ACC112 (cell line): ENCODE measurements around the gene TMPRSS9.
A peak's percentile ranks its signal among the peaks of the same experiment; 100 is the strongest.

Source experiments
- H2AFZ ChIP-seq: fragments of 200-600 bp; sonication (generic); one replicate; pipeline ENCODE4 v1.6.0; 2017; ENCODE audit warnings: antibody characterized with exemption, low read length; ENCODE audit not compliant: unreplicated experiment
- H3K27ac ChIP-seq: fragments of 200-600 bp; sonication (generic); 2 replicates; pipeline ENCODE4 v1.5.1; 2014; ENCODE audit warnings: low read depth, mild to moderate bottlenecking, antibody characterized with exemption, low read length, moderate library complexity
- H3K27me3 ChIP-seq: fragments of 200-600 bp; sonication (generic); 2 replicates; pipeline ENCODE4 v1.6.1; 2014; ENCODE audit warnings: mild to moderate bottlenecking, antibody characterized with exemption, low read length, moderate library complexity, mixed read lengths; ENCODE audit not compliant: insufficient read depth
- H3K36me3 ChIP-seq: fragments of 200-600 bp; sonication (generic); 2 replicates; pipeline ENCODE4 v1.6.1; 2016; ENCODE audit warnings: mild to moderate bottlenecking, antibody characterized with exemption, low read length, moderate library complexity, mixed read lengths; ENCODE audit not compliant: insufficient read depth
- H3K4me1 ChIP-seq: fragments of 200-600 bp; sonication (generic); one replicate; pipeline ENCODE4 v1.6.1; 2016; ENCODE audit warnings: low read length, mixed read lengths; ENCODE audit not compliant: insufficient read depth, unreplicated experiment, control insufficient read depth
- H3K4me3 ChIP-seq: fragments of 200-600 bp; sonication (generic); 2 replicates; pipeline ENCODE4 v1.5.1; 2014; ENCODE audit warnings: mild to moderate bottlenecking, low read depth, low read length
- H3K79me2 ChIP-seq: fragments of 200-600 bp; sonication (generic); one replicate; pipeline ENCODE4 v1.6.0; 2016; ENCODE audit warnings: low read length; ENCODE audit not compliant: control insufficient read depth, unreplicated experiment, insufficient read depth

The TMPRSS9 gene

DNA sequence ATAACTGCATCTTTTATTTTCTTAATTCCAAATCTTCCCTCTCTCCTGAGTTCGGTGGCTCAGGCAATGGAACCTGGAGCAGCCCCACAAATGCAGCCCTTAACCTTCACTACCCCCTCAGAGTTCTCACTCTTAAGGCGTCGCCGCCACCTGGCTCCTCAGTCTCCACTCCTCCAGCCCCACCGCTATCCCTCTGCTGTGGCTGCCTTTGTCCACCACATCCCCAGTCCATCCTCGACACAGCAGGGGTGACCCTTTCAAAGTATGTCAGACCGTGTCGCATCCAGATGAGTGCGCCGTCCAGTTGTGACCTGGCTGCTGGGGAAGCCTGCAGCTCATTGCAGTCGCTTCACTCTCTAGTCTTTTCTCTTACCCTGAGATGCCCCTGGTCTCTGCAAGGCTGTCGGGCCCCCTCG, 30.6 kb upstream of the TMPRSS9 start:
- Histone ChIP-seq H3K27me3 (no peaks in the 10 kb centered on the region), H3K79me2 (peaks cover 43% of the 10 kb centered on the region), H2AFZ (no peak overlapping the region), H3K4me1 (peaks cover 10% of the 10 kb centered on the region), H3K4me3 (peak overlapping the region; percentile 99), H3K27ac (no peak overlapping the region), H3K36me3 (no peaks in the 10 kb centered on the region)

- peaks cover 43% of the 10 kb centered on the region for H3K79me2 ChIP-seq
- no peak overlapping the region for H2AFZ ChIP-seq
- H3K36me3 ChIP-seq: no peaks in the 10 kb centered on the region
- H3K27ac ChIP-seq: no peak overlapping the region
- peaks cover 10% of the 10 kb centered on the region for H3K4me1 ChIP-seq
- H3K27me3 ChIP-seq: no peaks in the 10 kb centered on the region
- no peak overlapping the region for H3K4me3 ChIP-seq
Measured at GRCh38 chr19:2330255-2330631, 29.8 kb upstream of the TMPRSS9 start.

DNA sequence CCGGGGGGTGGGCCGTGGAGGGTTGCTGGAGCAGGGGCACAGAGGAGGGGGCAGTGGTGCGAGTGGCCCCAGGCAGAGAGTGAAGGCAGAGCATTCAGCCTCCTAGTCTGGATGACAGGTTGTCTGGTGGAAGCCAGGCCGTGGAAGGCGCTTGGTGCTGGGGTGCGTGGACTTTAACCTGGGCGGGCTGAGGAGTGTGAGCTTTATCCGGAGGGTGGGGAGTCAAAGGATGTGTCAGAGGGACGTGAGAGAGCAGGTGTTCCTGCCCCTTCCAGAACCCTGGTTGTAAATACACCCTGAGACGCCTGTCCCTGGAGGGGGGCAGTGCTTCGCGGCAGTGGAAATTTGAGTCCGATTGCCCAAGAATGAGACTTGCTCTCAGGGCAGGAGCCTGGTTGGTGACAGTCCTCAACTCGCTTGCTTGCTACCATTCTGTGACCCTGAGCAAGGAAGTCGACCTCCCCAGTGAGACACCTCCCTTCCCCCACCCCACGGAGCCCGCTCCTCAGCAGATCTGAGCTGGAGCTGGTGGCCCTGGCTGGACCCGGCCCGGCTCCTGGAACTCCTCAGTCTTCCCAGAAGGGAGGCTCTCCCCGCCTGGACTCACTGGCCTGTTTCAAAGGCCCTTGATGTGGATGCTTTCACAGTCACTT, 29.3 kb upstream of the TMPRSS9 start:
- no peaks in the 10 kb centered on the region for H3K27me3 ChIP-seq
- H3K27ac ChIP-seq: no peak overlapping the region
- no peaks in the 10 kb centered on the region for H3K36me3 ChIP-seq
- peaks cover 10% of the 10 kb centered on the region for H3K4me1 ChIP-seq
- H2AFZ ChIP-seq: no peak overlapping the region
- no peak overlapping the region for H3K4me3 ChIP-seq
- H3K79me2 ChIP-seq: peaks cover 46% of the 10 kb centered on the region

- Histone ChIP-seq H3K27me3 (no peaks in the 10 kb centered on the region), H3K4me1 (peaks cover 8% of the 10 kb centered on the region), H3K36me3 (no peaks in the 10 kb centered on the region), H2AFZ (no peak overlapping the region), H3K27ac (no peak overlapping the region), H3K4me3 (no peak overlapping the region), H3K79me2 (peaks cover 48% of the 10 kb centered on the region)
Measured at GRCh38 chr19:2331601-2332246, 28.3 kb upstream of the TMPRSS9 start.

GRCh38 chr19:2332341-2333026, 27.6 kb upstream of the TMPRSS9 start:
- H3K79me2 ChIP-seq: peaks cover 40% of the 10 kb centered on the region
- no peak overlapping the region for H2AFZ ChIP-seq
- H3K4me1 ChIP-seq: peaks cover 6% of the 10 kb centered on the region

DNA sequence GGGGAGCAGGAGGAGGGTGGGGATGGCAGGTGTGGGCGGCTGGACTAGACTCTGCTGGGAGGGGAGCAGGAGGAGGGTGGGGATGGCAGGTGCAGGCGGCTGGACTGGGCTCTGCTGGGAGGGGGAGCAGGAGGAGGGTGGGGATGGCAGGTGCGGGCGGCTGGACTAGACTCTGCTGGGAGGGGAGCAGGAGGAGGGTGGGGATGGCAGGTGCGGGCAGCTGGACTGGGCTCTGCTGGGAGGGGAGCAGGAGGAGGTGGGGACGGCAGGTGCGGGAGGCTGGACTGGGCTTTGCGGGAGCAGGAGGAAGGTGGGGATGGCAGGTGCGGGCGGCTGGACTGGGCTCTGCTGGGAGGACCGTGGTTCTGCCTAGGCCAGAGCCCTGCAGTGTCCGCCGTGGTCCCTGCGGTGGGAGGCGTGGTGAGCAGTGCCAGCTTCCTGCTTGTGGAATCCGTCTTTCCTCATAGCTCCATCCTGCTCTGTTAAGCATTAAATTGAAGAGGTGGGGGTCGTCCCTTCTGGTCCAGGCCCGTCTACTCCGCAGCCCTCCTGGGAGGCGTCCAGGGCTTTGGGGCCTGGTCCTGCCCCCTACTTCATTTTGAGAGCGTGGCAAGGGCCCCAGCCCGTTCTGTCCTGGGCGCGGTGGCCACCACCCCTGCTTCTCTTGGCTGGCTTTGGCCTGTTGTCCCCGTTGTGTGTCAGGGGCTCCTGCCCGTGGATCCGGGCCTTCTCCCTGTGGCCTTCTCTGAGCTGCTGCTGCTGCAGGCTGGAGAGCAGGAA, 26.8 kb upstream of the TMPRSS9 start:
- Histone ChIP-seq H3K36me3 (no peaks in the 10 kb centered on the region), H3K79me2 (peaks cover 39% of the 10 kb centered on the region)

More at GRCh38 chr19:2332341-2333026, 27.6 kb upstream of the TMPRSS9 start:
- no peaks in the 10 kb centered on the region for H3K36me3 ChIP-seq
- no peak overlapping the region for H3K27ac ChIP-seq
- H3K4me3 ChIP-seq: no peak overlapping the region
- no peaks in the 10 kb centered on the region for H3K27me3 ChIP-seq

GRCh38 chr19:2333807-2334211, 26.3 kb upstream of the TMPRSS9 start:
- H3K27ac ChIP-seq: no peak overlapping the region
- H3K4me3 ChIP-seq: no peak overlapping the region
- H3K79me2 ChIP-seq: peaks cover 39% of the 10 kb centered on the region

More for the DNA sequence above, 26.8 kb upstream of the TMPRSS9 start:
- H3K4me3 ChIP-seq: no peak overlapping the region
- no peak overlapping the region for H3K27ac ChIP-seq
- peaks cover 6% of the 10 kb centered on the region for H3K4me1 ChIP-seq
- H2AFZ ChIP-seq: no peak overlapping the region
- no peaks in the 10 kb centered on the region for H3K27me3 ChIP-seq

DNA sequence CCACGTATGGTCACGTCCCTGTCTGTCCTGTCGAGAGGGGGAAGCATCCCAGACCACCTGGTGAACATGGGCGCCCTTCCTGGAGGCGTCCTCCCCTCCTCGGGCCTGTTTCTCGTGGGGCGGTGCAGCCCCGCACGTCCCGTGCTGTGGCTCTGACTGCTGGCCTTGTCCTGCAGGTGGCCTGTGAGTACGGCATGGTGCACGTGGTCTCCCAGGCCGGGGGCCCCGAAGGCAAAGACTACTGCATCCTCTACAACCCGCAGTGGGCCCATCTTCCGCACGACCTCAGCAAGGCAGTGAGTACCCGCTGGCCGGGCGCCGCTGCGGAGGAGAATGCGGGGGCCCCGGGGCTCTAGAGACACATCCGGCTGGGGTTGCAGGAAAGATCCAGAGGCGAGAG, 25.6 kb upstream of the TMPRSS9 start:
- H3K79me2 ChIP-seq: peaks cover 35% of the 10 kb centered on the region
- H3K4me3 ChIP-seq: no peak overlapping the region
- H2AFZ ChIP-seq: no peak overlapping the region
- peaks cover 4% of the 10 kb centered on the region for H3K4me1 ChIP-seq
- H3K27me3 ChIP-seq: no peaks in the 10 kb centered on the region
- no peaks in the 10 kb centered on the region for H3K36me3 ChIP-seq
- H3K27ac ChIP-seq: no peak overlapping the region

More at GRCh38 chr19:2333807-2334211, 26.3 kb upstream of the TMPRSS9 start:
- no peaks in the 10 kb centered on the region for H3K36me3 ChIP-seq
- H3K4me1 ChIP-seq: peaks cover 6% of the 10 kb centered on the region
- H3K27me3 ChIP-seq: no peaks in the 10 kb centered on the region
- no peak overlapping the region for H2AFZ ChIP-seq

- no peak overlapping the region for H3K4me3 ChIP-seq
- peaks cover 31% of the 10 kb centered on the region for H3K79me2 ChIP-seq
- no peaks in the 10 kb centered on the region for H3K27me3 ChIP-seq
- H3K36me3 ChIP-seq: no peaks in the 10 kb centered on the region
- no peaks in the 10 kb centered on the region for H3K4me1 ChIP-seq
- no peak overlapping the region for H3K27ac ChIP-seq
- H2AFZ ChIP-seq: no peak overlapping the region
Measured at GRCh38 chr19:2334986-2335846, 24.8 kb upstream of the TMPRSS9 start.

- Histone ChIP-seq H2AFZ (no peak overlapping the region), H3K36me3 (no peaks in the 10 kb centered on the region), H3K4me1 (no peaks in the 10 kb centered on the region), H3K4me3 (no peak overlapping the region), H3K79me2 (peaks cover 29% of the 10 kb centered on the region), H3K27ac (no peak overlapping the region), H3K27me3 (no peaks in the 10 kb centered on the region)
Measured at GRCh38 chr19:2335848-2336247, 24.2 kb upstream of the TMPRSS9 start.
